Measurements from ENCODE around the gene RAB11A.

- TF ChIP-seq POLR2AphosphoS5 (IDR thresholded peaks at IDR 0.05) (no peak), CTCF (IDR thresholded peaks at IDR 0.05) (no peak)
Observed at GRCh38 chr15:65903296-65904073, 34.2 kb downstream of the RAB11A start.
